Measurements from ENCODE around the gene ITK.
"Not testable (repeated sequence)": the region's sequence is repeated elsewhere in the genome, so short reads cannot be mapped to it uniquely, and the experiment has no call there.

The ITK gene

DNA sequence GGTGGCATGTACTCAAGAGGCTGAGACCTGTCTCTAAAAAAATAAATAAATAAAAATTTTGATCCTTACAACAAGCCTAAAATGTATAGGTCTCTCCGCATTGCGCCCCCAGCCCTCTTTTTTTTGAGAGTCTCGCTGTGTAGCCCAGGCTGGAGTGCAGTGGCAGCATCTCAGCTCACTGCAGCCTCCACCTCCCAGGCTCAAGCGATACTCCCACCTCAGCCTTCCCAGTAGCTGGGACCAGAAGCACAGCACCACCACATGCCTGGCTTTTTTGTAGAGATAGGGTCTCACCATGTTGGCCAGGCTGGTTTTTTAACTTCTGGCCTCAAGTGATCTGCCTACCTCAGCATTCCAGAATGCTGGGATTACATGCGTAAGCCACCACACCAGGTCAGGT, 12.4 kb upstream of the ITK start:
- no peak for DNase-seq (ENCODE audit: low spot score)

DNA sequence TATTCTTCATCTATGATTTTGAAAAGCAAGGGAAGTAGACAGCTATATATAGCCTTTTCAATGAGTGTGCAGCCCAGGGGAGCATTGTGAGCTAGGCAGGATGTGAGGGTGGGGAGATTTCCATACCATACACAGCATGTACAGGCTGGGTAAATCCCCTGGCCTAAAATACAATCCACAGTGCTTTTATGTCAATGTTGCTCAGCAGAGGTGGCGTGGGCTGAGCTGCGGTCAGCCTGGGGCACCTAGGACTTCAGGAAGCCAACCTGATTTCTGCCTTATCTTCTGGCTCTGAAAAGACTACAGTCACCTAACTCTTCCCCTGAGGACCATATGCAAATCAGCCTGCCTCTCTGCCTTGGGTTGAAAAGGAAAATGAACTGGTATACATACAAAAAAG, 8.2 kb upstream of the ITK start:
- DNase-seq (ENCODE audit: low spot score) = no peak

GRCh38 chr5:157175071-157175612, 5.5 kb upstream of the ITK start:
- DNase-seq (ENCODE audit: low spot score) = no peak

DNA sequence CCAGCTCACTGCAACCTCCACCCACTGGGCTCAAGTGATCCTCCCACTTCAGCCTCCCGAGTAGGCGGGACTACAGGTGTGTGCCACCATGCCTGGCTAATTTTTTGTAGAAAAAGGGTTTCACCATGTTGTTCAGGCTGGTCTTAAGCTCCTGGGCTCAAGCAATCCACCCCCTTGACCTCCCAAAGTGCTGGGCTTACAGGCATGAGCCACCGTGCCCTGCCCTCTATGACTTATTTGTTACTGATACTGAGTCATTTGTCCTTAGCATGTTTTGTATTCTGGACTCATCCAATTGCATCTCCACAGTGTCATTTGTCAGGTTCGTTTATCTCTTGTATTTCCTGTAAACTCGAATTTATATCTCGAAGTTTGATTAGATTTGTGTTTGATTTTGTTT, 2.7 kb upstream of the ITK start:
- DNase-seq (ENCODE audit: low spot score) = no peak

DNA sequence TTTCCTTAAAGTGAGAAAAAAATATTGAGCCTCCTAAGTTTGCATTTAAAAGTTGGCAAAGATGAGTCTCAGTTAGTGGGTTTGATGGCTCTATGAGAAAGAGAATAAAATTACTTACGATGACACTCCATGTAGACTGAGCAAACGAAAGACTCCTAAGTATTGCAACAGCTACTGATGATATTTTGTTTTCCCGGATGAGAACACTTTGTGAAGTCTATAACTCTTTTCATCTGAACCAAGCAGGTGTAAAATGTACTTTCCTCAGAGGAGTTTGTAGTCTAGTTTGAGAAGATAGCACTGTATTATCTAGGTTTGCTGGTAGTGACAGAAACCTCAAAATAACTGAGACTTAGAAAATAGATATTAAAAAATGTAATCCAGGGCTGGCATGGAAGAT, 1.7 kb upstream of the ITK start:
- no peak for DNase-seq (ENCODE audit: low spot score)

- no peak for DNase-seq (ENCODE audit: low spot score)
Observed at GRCh38 chr5:157182143-157182757, 1.6 kb downstream of the ITK start.

DNA sequence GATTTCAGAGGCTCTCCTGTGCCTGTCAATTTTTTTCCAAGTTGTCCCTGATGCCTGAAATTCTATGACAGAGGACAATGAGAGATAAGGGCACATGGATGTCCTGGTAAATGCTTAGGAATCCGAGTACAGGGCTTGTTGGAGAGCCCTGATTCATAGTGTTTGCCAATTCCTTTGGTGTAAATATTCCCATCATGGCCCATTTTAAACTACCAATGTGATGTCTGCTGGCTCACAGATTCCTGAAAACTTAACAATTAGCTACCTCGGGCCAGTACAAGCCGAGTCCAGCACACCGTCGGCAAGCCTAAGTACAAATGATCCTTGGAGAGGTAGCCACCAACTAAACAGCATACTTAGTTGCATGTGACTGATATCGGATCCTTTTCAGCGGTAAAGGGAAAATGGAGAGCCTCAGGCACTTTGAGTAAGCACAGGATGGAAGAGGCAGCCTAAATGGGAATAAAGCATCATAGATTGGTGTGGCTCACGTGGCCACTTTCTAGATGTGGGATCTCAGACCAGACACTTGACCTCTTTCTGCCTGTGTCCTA, 3.6 kb downstream of the ITK start:
- no peak for DNase-seq (ENCODE audit: low spot score)

DNA sequence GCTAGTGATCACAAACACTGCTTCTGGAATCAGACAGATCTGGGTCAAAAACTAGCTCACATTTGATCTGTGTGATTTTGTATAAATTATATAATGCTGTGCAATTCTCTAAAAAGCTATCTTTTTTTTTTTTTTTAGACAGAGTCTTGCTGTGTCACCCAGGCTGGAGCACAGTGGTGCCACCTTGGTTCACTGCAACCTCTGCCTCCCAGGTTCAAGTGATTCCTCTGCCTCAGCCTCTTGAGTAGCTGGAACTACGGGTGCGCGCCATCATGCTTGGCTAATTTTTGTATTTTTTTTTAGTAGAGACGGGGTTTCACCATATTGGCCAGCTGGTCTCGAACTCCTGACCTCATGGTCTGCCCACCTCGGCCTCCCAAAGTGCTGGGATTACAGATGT, 4.5 kb downstream of the ITK start:
- DNase-seq (ENCODE audit: low spot score) = not testable (repeated sequence)

DNA sequence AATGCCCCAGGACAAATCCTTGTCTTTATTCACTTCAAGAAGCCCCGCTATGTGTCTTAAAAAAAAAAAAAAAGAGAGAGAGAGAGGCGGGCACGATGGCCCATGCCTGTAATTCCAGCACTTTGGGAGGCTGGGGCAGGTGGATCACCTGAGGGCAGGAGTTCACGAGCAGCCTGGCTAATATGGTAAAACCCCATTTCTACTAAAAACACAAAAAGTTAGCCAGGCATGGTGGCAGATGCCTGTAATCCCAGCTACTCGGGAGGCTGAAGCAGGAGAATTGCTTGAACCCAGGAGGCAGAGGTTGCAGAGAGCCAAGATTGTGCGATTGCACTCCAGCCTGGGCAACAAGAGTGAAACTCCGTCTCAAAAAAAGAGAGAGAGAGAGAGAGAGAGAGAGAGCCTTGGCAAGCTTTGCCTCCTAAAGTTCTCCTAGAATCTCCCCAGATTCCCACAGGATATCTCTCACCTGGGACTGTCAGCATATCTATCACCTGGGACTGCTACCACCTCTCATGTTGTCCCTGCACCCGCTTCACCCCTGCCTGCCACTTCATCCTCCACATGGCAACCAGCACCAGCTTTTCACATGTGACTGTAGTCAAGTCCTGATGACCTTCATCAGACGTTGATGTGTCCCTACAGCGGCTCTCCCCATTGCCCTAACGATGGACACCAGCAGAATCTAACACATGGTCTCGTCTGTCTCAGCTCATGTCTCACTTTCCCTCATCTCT, 5.8 kb downstream of the ITK start:
- DNase-seq (ENCODE audit: low spot score) = no peak

DNA sequence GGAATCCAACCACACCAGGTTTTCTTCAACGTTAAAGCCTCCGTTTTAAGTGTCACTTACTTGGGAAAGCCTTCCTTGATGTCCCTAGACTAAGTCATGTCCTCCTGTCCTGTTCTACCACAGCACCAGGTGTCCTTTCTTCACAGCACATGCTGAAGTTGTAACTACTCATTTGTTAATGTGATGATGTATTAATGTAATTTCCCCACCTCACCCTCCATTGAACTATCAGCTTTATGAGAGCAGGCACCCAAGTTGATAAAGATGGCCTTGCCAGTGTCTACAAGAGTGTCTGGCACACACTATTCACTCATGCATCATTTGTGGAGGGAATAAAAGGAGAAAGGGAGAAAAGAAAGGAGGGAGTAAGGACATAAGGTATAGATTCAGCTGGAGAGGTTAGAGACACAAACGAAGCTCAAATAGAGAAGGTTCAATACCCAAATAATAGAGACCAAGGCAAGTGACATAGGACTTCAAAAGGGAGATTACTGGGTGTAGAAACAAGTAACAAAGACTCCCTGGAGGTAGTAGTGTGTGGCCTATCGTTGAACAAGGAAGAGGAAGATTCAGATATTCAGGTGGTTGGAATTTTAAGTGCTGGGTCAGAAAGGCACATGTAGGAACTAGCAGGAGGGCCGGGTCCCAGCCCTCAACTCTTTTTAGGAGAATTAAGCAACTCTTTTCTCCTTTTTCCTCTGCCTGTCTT, 6.6 kb downstream of the ITK start:
- DNase-seq (ENCODE audit: low spot score) = no peak

GRCh38 chr5:157188270-157188669, 7.6 kb downstream of the ITK start:
- no peak for DNase-seq (ENCODE audit: low spot score)

GRCh38 chr5:157189223-157189622, 8.6 kb downstream of the ITK start:
- DNase-seq (ENCODE audit: low spot score) = no peak

DNA sequence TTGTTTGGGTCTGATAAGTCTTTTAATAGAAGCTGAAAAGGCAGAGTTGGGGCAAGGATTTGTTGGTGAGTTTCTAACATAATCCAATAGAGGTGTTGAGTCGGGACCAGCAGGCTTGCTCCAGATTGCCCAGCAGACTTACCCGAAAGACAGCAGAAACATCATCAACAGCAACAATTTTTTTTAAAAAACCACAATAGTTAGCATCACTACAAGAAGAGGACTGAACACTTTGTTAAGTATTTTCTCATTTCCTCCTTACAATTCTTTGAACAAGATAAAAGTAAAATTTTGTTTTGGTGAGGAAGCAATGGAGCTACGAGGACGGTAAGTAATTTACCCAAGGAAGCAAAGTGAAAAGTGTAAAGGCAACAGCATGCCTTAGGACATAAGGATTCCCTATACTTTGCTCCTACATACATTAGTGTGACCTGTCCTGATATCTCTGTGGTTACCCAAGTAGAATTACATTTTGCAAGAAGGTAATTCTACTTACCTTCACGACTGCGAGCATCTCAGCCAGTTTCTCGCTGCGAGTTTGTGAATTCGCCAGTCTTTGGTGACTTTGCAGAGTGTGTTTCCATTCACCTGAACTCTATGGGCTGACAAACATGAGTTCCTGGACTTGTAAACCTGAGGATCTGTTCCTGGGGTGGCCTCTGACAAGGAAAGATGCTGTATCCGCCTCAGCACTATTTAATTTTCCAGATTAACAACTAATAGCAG, 13.2 kb downstream of the ITK start:
- DNase-seq (ENCODE audit: low spot score) = no peak

- no peak for DNase-seq (ENCODE audit: low spot score)
Observed at GRCh38 chr5:157196045-157196444, 15.4 kb downstream of the ITK start.

DNA sequence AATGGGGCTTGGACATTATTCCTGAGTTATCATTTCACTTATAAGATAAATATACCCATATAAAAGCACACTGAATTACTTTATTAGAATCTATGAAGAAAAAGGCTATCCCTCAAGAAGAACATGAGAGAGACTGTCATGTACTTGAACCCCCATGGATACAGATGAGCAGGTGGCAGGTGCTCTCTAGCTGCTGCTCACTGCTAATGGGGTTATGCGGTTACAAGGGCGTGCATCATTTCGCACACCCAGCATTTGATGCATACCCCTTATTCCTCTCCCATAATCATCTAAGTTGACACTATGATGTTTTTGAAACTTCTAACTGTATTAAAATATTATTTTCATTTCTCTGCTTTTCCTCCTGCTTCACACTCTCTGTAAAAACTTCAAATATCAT, 16.4 kb downstream of the ITK start:
- DNase-seq (ENCODE audit: low spot score) = no peak

DNA sequence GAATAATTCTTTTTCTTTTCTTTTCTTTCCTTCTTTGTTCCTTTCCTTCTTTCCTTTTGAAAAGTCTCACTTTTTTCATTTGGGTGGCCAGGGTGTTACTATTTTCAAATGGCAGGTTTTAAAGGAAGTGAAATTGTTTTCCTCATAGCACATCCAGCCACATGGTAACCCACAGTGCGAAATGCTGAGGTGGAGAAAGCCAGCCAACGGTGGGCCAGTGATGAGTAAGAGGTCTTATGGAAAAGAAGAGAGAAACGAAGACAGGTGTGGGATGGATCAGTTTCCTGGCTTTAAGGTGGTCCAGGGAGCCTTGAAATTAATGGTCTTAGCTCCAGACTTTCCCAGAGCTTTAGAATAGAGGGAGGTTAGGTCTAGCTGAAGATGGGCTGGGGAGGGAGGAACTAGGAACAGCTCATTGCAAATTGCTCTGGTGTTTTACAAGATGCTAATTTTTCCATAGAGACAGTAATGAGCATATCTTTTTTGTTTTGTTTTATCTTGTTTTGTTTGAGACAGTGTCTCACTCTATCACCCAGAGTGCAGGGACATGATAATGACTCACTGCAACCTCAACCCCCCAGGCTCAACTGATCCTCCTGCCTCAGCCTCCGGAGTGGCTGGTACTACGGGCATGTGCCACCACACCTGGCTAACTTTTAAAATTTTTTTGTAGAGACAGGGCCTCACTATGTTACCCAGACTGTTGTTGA, 17.8 kb downstream of the ITK start:
- no peak for DNase-seq (ENCODE audit: low spot score)

GRCh38 chr5:157201857-157202256, 21.2 kb downstream of the ITK start:
- no peak for DNase-seq (ENCODE audit: low spot score)

- DNase-seq (ENCODE audit: low spot score) = no peak
Observed at GRCh38 chr5:157203417-157203816, 22.8 kb downstream of the ITK start.

DNA sequence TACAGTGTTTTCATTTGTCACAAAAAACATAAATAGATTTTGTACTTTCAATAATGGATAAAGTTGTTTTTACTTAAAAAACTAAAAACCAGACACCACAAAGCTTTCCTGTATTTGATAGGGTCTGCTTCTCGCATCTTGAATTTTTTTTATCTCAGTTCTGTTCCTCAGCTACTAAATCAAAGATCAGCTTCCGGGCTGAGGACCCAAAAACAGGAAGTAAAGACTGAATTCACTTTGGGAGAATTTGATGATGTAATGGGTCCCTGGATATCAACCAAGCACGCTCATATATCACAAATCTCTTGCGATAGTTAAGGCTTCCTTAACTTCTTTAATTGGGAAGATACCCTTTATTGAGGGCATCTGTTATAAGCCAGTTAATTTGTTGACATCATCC, 24.1 kb downstream of the ITK start:
- DNase-seq (ENCODE audit: low spot score) = no peak

DNA sequence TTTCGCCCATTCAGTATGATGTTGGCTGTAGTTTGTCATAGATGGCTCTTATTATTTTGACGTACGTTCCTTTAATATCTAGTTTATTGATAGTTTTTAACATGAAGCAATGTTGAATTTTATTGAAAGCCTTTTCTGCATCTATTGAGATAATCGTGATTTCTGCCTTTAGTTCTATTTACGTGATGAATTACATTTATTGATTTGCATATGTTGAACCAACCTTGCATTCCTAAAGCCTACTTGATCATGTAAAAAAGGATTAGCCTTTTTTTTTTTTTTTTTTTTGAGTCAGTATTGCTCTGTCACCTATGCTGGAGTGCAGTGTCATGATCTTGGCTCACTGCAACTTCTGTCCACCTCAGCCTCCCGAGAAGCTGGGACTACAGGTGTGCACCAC, 25.1 kb downstream of the ITK start:
- no peak for DNase-seq (ENCODE audit: low spot score)

DNA sequence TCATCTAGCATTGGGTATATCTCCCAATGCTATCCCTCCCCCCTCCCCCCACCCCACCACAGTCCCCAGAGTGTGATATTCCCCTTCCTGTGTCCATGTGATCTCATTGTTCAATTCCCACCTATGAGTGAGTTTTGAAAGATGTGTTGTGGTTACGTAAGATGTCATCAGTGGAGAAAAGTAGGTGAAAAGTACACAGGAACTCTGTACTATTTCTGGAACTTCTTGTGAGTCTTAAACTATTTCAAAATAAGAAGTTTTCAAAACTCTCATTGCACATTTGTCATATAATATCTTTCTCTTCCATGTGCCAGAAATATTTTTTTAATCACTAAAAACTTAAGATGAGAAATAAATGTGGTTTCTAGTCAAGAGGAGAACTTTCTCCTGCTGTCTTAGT, 30.0 kb downstream of the ITK start:
- DNase-seq (ENCODE audit: low spot score) = not testable (repeated sequence)

- no peak for DNase-seq (ENCODE audit: low spot score)
Observed at GRCh38 chr5:157212307-157212706, 31.7 kb downstream of the ITK start.

Data from kidney capillary endothelial cell (primary cell).